Activated CD8-positive, alpha-beta T cell treated with anti-CD3 and anti-CD28 coated beads for 36 hours (primary cell): ENCODE results near the gene ART5. TPM values are rescaled to one million over a fixed set of nuclear protein-coding genes. Genes with fewer than 3 reads are reported as not detected.

Experiments used
- ATAC-seq: fragments of 200-7000 bp; cut with Tn5 transposase; one replicate; pipeline ENCODE4 v1.10.0; 2021; ENCODE audit warnings: mild to moderate bottlenecking, moderate library complexity
- CTCF ChIA-PET: fragments of 350-600 bp; sonication (Branson Sonifier 250); formaldehyde crosslinking; loops from one replicate; lab custom pipeline; 2021; ENCODE audit warnings: antibody characterized with exemption; lab: Charles Lee
- POLR2A ChIA-PET: fragments of 350-600 bp; sonication (Branson Sonifier 250); formaldehyde crosslinking; loops from one replicate; lab custom pipeline; 2021; ENCODE audit warnings: antibody characterized with exemption; lab: Charles Lee
- DNase-seq: peaks from one replicate; pipeline ENCODE4 v3.0.0-alpha.2; 2020
- H3K27ac Mint-ChIP-seq: one replicate; pipeline ENCODE4 v1.8.0; 2021; ENCODE audit warnings: mild to moderate bottlenecking, mixed read lengths
- H3K27me3 Mint-ChIP-seq: one replicate; pipeline ENCODE4 v1.8.0; 2021; ENCODE audit warnings: mixed read lengths
- H3K36me3 Mint-ChIP-seq: one replicate; pipeline ENCODE4 v1.8.0; 2021; ENCODE audit warnings: low read depth, mixed read lengths
- H3K4me1 Mint-ChIP-seq: one replicate; pipeline ENCODE4 v1.8.0; 2021; ENCODE audit warnings: low read depth, mixed read lengths
- H3K4me3 Mint-ChIP-seq: one replicate; pipeline ENCODE4 v1.8.0; 2021; ENCODE audit warnings: mild to moderate bottlenecking, moderate library complexity, mixed read lengths
- H3K9me3 Mint-ChIP-seq: one replicate; pipeline ENCODE4 v1.8.0; 2021; ENCODE audit warnings: mixed read lengths
- intact Hi-C: fragments of 100-400 bp; cut with micrococcal nuclease; formaldehyde crosslinking; loops from one replicate; pipeline ENCODE4 v1.10.0; 2022
- total RNA-seq, 2 experiments: library from RNA; stranded (reverse); gene quantifications; one replicate each; pipeline ENCODE4 v1.2.3, GENCODE V29; 2021
- TF ChIP-seq, protein P1 (sequence below): fragments of 200-600 bp; IDR thresholded peaks from one replicate; pipeline ENCODE4 v1.8.0; 2022; ENCODE audit warnings: antibody characterized with exemption, mild to moderate bottlenecking

The ART5 gene
- total RNA-seq, 2 experiments from 2014 or later, result not detected

DNA sequence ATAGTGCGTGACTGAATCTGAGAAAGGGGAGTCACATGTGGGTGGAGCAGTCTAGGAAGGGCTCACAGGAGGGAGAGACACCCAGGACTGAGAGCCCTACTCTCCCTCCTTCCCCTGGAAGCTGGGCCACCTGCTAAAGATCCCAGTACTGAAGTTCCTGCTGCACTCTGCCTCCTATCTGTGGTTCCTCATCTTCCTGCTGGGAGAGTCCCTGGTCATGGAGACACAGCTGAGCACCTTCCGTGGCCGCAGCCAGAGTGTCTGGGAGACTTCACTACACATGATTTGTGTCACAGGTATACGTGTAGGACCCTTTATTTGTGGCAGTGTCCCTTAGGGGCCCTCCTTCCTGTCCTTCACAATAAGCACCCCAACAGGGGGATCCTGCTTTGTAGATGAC is 19.3 kb downstream of the ART5 start:
- TF ChIP-seq, protein P1, sequence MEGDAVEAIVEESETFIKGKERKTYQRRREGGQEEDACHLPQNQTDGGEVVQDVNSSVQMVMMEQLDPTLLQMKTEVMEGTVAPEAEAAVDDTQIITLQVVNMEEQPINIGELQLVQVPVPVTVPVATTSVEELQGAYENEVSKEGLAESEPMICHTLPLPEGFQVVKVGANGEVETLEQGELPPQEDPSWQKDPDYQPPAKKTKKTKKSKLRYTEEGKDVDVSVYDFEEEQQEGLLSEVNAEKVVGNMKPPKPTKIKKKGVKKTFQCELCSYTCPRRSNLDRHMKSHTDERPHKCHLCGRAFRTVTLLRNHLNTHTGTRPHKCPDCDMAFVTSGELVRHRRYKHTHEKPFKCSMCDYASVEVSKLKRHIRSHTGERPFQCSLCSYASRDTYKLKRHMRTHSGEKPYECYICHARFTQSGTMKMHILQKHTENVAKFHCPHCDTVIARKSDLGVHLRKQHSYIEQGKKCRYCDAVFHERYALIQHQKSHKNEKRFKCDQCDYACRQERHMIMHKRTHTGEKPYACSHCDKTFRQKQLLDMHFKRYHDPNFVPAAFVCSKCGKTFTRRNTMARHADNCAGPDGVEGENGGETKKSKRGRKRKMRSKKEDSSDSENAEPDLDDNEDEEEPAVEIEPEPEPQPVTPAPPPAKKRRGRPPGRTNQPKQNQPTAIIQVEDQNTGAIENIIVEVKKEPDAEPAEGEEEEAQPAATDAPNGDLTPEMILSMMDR, result no peak
- peaks cover 3% of the 10 kb centered on the region for H3K27me3 Mint-ChIP-seq
- no peak overlapping the region for H3K27ac Mint-ChIP-seq
- no peak for ATAC-seq
- no peak for DNase-seq
- H3K4me3 Mint-ChIP-seq, result no peak overlapping the region
- CTCF ChIA-PET, result no interaction called here
- no peaks in the 10 kb centered on the region for H3K36me3 Mint-ChIP-seq
- POLR2A ChIA-PET, result no interaction called here
- H3K4me1 Mint-ChIP-seq, result peaks cover 3% of the 10 kb centered on the region
- intact Hi-C loops, result no loop called here
- no peaks in the 10 kb centered on the region for H3K9me3 Mint-ChIP-seq

DNA sequence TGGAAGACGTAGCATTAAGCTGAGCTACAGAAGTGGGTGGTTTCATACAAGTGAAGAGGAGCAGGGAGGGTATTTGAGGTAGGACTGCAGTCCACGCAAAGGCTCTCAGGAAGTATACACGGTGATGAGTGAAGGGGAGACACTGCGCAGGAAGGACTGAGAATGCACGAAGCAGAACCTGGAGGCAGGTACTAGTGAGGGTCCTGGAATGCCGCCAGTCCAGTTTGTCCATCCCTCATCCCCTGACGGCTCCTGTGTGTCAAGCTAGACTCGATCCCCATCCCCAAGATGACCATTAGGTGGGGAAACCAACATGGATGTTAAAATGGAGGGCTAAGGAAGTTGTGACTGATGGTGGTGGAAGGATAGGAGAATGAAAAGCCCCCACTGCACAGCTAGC is 23.8 kb downstream of the ART5 start:
- Mint-ChIP-seq H3K4me3 (no peak overlapping the region), H3K27me3 (no peaks in the 10 kb centered on the region), H3K4me1 (peaks cover 10% of the 10 kb centered on the region), H3K36me3 (no peaks in the 10 kb centered on the region), H3K9me3 (no peaks in the 10 kb centered on the region), H3K27ac (no peak overlapping the region)
- DNase-seq (no peak), ATAC-seq (no peak)
- intact Hi-C loops, result no loop called here
- POLR2A ChIA-PET, result no interaction called here
- CTCF ChIA-PET, result interaction anchor here (1.7 kb wide), 1 partner anchor 8 kb away, joined by 6 read pairs; no protein-coding TSS in a partner anchor
- TF ChIP-seq, protein P1, result no peak

DNA sequence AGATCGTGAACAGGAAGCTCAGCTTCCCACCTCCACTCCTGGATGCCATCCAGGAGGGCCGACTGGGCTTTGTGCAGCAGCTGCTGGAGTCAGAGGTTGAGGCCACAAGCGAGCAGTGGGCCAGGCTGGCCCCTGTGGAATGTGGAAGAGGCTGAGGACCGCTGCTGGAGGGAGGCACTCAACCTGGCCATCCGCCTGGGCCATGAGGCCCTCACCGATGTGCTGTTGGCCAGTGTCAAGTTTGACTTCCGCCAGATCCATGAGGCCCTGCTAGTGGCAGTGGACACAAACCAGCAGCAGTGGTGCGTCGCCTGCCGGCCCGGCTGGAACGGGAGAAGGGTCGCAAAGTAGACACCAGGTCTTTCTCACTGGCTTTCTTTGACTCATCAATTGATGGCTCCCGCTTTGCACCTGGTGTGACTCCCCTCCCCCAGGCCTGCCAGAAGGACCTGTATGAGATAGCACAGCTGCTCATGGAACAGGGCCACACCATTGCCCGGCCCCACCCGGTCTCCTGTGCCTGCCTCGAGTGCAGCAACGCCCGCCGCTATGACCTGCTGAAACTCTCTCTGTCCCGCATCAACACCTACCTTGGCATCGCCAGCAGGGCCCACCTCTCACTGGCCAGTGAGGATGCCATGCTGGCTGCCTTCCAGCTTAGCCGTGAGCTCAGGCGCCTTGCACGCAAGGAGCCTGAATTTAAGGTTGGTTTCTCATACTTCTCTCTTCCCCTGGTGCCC is 24.9 kb downstream of the ART5 start:
- no peak overlapping the region for H3K27ac Mint-ChIP-seq
- DNase-seq (no peak), ATAC-seq (no peak)
- ChIA-PET CTCF (interaction anchor here (0.6 kb wide), 1 partner anchor 240 kb away, joined by 3 read pairs; no protein-coding TSS in a partner anchor), POLR2A (no interaction called here)
- H3K4me1 Mint-ChIP-seq, result peaks cover 10% of the 10 kb centered on the region
- H3K4me3 Mint-ChIP-seq, result no peak overlapping the region
- TF ChIP-seq, protein P1, result no peak
- intact Hi-C loops, result no loop called here
- H3K9me3 Mint-ChIP-seq, result no peaks in the 10 kb centered on the region
- no peaks in the 10 kb centered on the region for H3K27me3 Mint-ChIP-seq
- no peaks in the 10 kb centered on the region for H3K36me3 Mint-ChIP-seq

DNA sequence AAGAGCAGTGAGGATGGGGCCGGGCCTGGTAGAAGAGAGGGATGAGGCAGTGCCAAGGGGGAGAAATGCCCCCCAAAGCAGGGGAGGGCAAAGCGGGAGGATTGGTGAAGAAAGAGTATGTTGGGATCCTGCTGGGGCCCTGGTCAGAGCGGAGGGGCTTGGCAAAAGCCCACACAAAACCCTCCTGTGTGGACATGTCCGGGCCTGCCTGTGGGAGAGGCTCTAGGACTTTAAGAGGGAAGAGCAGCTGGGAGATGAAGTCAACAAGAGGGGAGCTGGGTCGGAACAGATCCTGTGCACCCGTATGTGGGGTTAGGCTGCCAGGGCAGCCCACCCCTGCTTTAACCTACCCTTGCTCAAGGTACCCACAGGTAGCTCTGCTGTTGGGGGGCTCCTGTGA is 25.8 kb downstream of the ART5 start:
- Mint-ChIP-seq H3K36me3 (no peaks in the 10 kb centered on the region), H3K27me3 (no peaks in the 10 kb centered on the region), H3K27ac (no peak overlapping the region), H3K4me3 (no peak overlapping the region), H3K9me3 (no peaks in the 10 kb centered on the region), H3K4me1 (peaks cover 10% of the 10 kb centered on the region)
- CTCF ChIA-PET, result no interaction called here
- TF ChIP-seq, protein P1, result no peak
- no peak for ATAC-seq
- no peak for DNase-seq
- intact Hi-C loops, result no loop called here
- POLR2A ChIA-PET, result interaction anchor here (0.6 kb wide), 1 partner anchor 132 kb away, joined by 3 read pairs; no protein-coding TSS in a partner anchor

DNA sequence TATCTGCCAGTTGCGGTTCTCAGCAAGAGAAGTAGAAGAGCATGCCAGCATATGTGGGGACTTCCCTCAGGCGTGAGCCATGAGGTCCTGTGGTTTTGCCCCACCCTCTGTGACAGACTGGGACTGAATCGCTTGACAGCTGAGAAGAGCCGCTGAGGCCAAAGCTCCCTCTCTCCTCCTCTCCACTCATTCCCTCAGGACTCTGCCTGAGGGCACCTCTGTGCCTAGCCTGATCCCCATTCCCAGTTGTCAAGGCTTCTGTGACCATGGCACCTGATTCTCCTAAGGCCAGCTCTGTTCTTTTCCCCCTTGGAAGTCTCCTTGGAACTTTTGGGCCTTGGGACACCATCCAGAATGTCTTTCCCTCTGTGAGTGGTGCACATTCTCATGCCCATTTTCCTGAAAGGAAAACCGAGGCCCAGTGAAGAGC is 27.0 kb downstream of the ART5 start:
- Mint-ChIP-seq H3K36me3 (no peaks in the 10 kb centered on the region), H3K9me3 (no peaks in the 10 kb centered on the region), H3K27me3 (no peaks in the 10 kb centered on the region), H3K27ac (no peak overlapping the region), H3K4me3 (no peak overlapping the region), H3K4me1 (peaks cover 10% of the 10 kb centered on the region)
- DNase-seq, result peak; percentile 83
- TF ChIP-seq, protein P1, result no peak
- intact Hi-C loops, result no loop called here
- CTCF ChIA-PET, result interaction anchor here (0.9 kb wide), 1 partner anchor 34 kb away, joined by 4 read pairs; no protein-coding TSS in a partner anchor
- peak; percentile 96 for ATAC-seq
- POLR2A ChIA-PET, result interaction anchor here (1.3 kb wide), 1 partner anchor 11 kb away, joined by 3 read pairs; no protein-coding TSS in a partner anchor
